HFF-Myc (cell line): Measurements from ENCODE around the gene RASD2.

Experiments
- DNase-seq: peaks from one replicate; pipeline ENCODE4 v3.0.0-alpha.2; 2011; ENCODE audit warnings: low read depth; ENCODE audit errors: extremely low read depth
- H3K4me3 ChIP-seq: replicated peaks from 2 replicates; pipeline ENCODE4 v1.5.1; 2011; ENCODE audit warnings: low read depth, mild to moderate bottlenecking, control low read depth, low read length
- CTCF ChIP-seq: IDR thresholded peaks from 2 replicates; pipeline ENCODE4 v1.5.1; 2012; ENCODE audit warnings: mild to moderate bottlenecking, low read depth, low read length, control low read depth; ENCODE audit errors: missing control alignments

RASD2 gene

GRCh38 chr22:35519306-35520000, 21.2 kb upstream of the RASD2 start:
- no peak for TF ChIP-seq CTCF
- DNase-seq: no peak

GRCh38 chr22:35521358-35522224, 19.0 kb upstream of the RASD2 start:
- no peak for DNase-seq
- no peak for TF ChIP-seq CTCF
- H3K4me3 ChIP-seq: no peak overlapping the region

More at GRCh38 chr22:35519306-35520000, 21.2 kb upstream of the RASD2 start:
- H3K4me3 ChIP-seq: no peak overlapping the region

GRCh38 chr22:35522225-35523149, 18.1 kb upstream of the RASD2 start:
- no peak for DNase-seq
- TF ChIP-seq CTCF: no peak

GRCh38 chr22:35523167-35523947, 17.3 kb upstream of the RASD2 start:
- TF ChIP-seq CTCF: no peak
- H3K4me3 ChIP-seq: no peak overlapping the region
- no peak for DNase-seq

More at GRCh38 chr22:35522225-35523149, 18.1 kb upstream of the RASD2 start:
- no peak overlapping the region for H3K4me3 ChIP-seq

- TF ChIP-seq CTCF: no peak
- H3K4me3 ChIP-seq: no peak overlapping the region
- no peak for DNase-seq
Observed at GRCh38 chr22:35524966-35525686, 15.5 kb upstream of the RASD2 start.
